ENCODE results near the gene SLC6A19.

- no peak for TF ChIP-seq POLR2A (IDR thresholded peaks at IDR 0.05)
- TF ChIP-seq CTCF (IDR thresholded peaks at IDR 0.05): no peak
These were observed 62.8 kb downstream of the SLC6A19 start for GRCh38 chr5:1264211-1264610.
